Immature natural killer cell (primary cell): ENCODE data around the gene ZFPL1. TPM values are rescaled to one million over a fixed set of nuclear protein-coding genes. Genes with fewer than 3 reads are reported as not detected.

ENCODE experiments used
- DNase-seq, 3 donors: peaks; one replicate each; pipeline ENCODE4 v3.0.0; 2022; ENCODE audit warnings: mixed read lengths in 1 of 3
- H3K27ac Mint-ChIP-seq, 6 donors: one replicate each; pipeline ENCODE4 v1.8.0; 2020; ENCODE audit warnings: mixed read lengths in 6 of 6, mild to moderate bottlenecking in 5 of 6, inconsistent platforms in 4 of 6, moderate library complexity in 3 of 6
- H3K27me3 Mint-ChIP-seq, 3 donors: one replicate each; pipeline ENCODE4 v1.8.0; 2020 to 2021; ENCODE audit warnings: low read depth in 3 of 3, mild to moderate bottlenecking in 3 of 3, mixed read lengths in 3 of 3, moderate library complexity in 3 of 3, inconsistent platforms in 1 of 3
- H3K36me3 Mint-ChIP-seq, 3 donors: one replicate each; pipeline ENCODE4 v1.8.0; 2020; ENCODE audit warnings: mixed read lengths in 3 of 3, inconsistent platforms in 2 of 3, mild to moderate bottlenecking in 2 of 3
- H3K4me1 Mint-ChIP-seq, 2 donors: one replicate each; pipeline ENCODE4 v1.8.0; 2020; ENCODE audit warnings: inconsistent platforms in 2 of 2, mild to moderate bottlenecking in 2 of 2, mixed read lengths in 2 of 2, moderate library complexity in 1 of 2
- H3K4me3 Mint-ChIP-seq, 5 donors: one replicate each; pipeline ENCODE4 v1.8.0; 2020; ENCODE audit warnings: mild to moderate bottlenecking in 5 of 5, mixed read lengths in 5 of 5, inconsistent platforms in 3 of 5, moderate library complexity in 3 of 5
- H3K9me3 Mint-ChIP-seq, 6 donors: one replicate each; pipeline ENCODE4 v1.8.0; 2020; ENCODE audit warnings: mild to moderate bottlenecking in 6 of 6, mixed read lengths in 6 of 6, inconsistent platforms in 4 of 6, moderate library complexity in 3 of 6
- polyA plus RNA-seq, 3 donors: library from polyadenylated mRNA; unstranded; fragments of 300-500 nt; fragmentation: Illumina TruSeq; gene quantifications; one replicate each; pipeline ENCODE4 v1.2.3, GENCODE V29; 2021

ZFPL1 gene
- polyA plus RNA-seq, 3 donors from 2014 or later = 28.3 to 31.2 (median 29.8) TPM

GRCh38 chr11:65053827-65054508 is 30.1 kb upstream of the ZFPL1 start:
- no peak for DNase-seq
- H3K27me3 Mint-ChIP-seq = peaks cover 0 to 4% (median 3%) of the 10 kb centered on the region in 3 donors
- no peaks in the 10 kb centered on the region for H3K4me1 Mint-ChIP-seq
- H3K27ac Mint-ChIP-seq = peak overlapping the region in 2 of 6 donors; percentile 30 to 73
- H3K4me3 Mint-ChIP-seq = no peak overlapping the region
- no peaks in the 10 kb centered on the region for H3K9me3 Mint-ChIP-seq
- H3K36me3 Mint-ChIP-seq = no peaks in the 10 kb centered on the region

GRCh38 chr11:65055538-65055937 is 28.5 kb upstream of the ZFPL1 start:
- Mint-ChIP-seq H3K27me3 (peaks cover 0 to 4% (median 3%) of the 10 kb centered on the region in 3 donors), H3K9me3 (no peaks in the 10 kb centered on the region), H3K27ac (no peak overlapping the region), H3K4me1 (no peaks in the 10 kb centered on the region), H3K36me3 (no peaks in the 10 kb centered on the region), H3K4me3 (no peak overlapping the region)
- no peak for DNase-seq

GRCh38 chr11:65056999-65057398 is 27.0 kb upstream of the ZFPL1 start:
- H3K4me1 Mint-ChIP-seq = no peaks in the 10 kb centered on the region
- H3K36me3 Mint-ChIP-seq = no peaks in the 10 kb centered on the region
- H3K27ac Mint-ChIP-seq = no peak overlapping the region
- H3K4me3 Mint-ChIP-seq = no peak overlapping the region
- no peak for DNase-seq
- no peaks in the 10 kb centered on the region for H3K9me3 Mint-ChIP-seq
- peaks cover 1 to 4% (median 3%) of the 10 kb centered on the region in 3 donors for H3K27me3 Mint-ChIP-seq

- H3K36me3 Mint-ChIP-seq = no peaks in the 10 kb centered on the region
- H3K4me1 Mint-ChIP-seq = no peaks in the 10 kb centered on the region
- DNase-seq = no peak
- H3K27me3 Mint-ChIP-seq = peaks cover 1 to 4% (median 3%) of the 10 kb centered on the region in 3 donors
- no peak overlapping the region for H3K27ac Mint-ChIP-seq
- no peaks in the 10 kb centered on the region for H3K9me3 Mint-ChIP-seq
- no peak overlapping the region for H3K4me3 Mint-ChIP-seq
These were observed 26.5 kb upstream of the ZFPL1 start for GRCh38 chr11:65057526-65057925.

GRCh38 chr11:65058012-65058411 is 26.0 kb upstream of the ZFPL1 start:
- Mint-ChIP-seq H3K36me3 (no peaks in the 10 kb centered on the region), H3K27ac (no peak overlapping the region), H3K4me3 (no peak overlapping the region), H3K27me3 (peaks cover 1 to 5% (median 4%) of the 10 kb centered on the region in 3 donors), H3K9me3 (no peaks in the 10 kb centered on the region), H3K4me1 (no peaks in the 10 kb centered on the region)
- DNase-seq = no peak

GRCh38 chr11:65058419-65059054 is 25.5 kb upstream of the ZFPL1 start, which contains the start of gene NAALADL1:
Gene NAALADL1 (minus strand): TSS chr11:65058553. CDS start chr11:65058521, 32 bp downstream.
- H3K27me3 Mint-ChIP-seq = peaks cover 1 to 5% (median 4%) of the 10 kb centered on the region in 3 donors
- no peaks in the 10 kb centered on the region for H3K36me3 Mint-ChIP-seq
- no peaks in the 10 kb centered on the region for H3K4me1 Mint-ChIP-seq
- DNase-seq = no peak
- no peak within 1 kb of the TSS for H3K27ac Mint-ChIP-seq
- H3K9me3 Mint-ChIP-seq = no peaks in the 10 kb centered on the region
- no peak within 1 kb of the TSS for H3K4me3 Mint-ChIP-seq

- H3K4me1 Mint-ChIP-seq = no peaks in the 10 kb centered on the region
- H3K27me3 Mint-ChIP-seq = peaks cover 0 to 2% (median 1%) of the 10 kb centered on the region in 3 donors
- H3K27ac Mint-ChIP-seq = no peak overlapping the region
- no peak overlapping the region for H3K4me3 Mint-ChIP-seq
- H3K9me3 Mint-ChIP-seq = no peaks in the 10 kb centered on the region
- no peaks in the 10 kb centered on the region for H3K36me3 Mint-ChIP-seq
- DNase-seq = no peak
These were observed 24.5 kb upstream of the ZFPL1 start for GRCh38 chr11:65059523-65059922.

- Mint-ChIP-seq H3K36me3 (no peaks in the 10 kb centered on the region), H3K27ac (no peak overlapping the region), H3K4me3 (no peak overlapping the region), H3K9me3 (no peaks in the 10 kb centered on the region), H3K4me1 (no peaks in the 10 kb centered on the region), H3K27me3 (peaks cover 0 to 2% (median 1%) of the 10 kb centered on the region in 3 donors)
- DNase-seq = no peak
These were observed 23.8 kb upstream of the ZFPL1 start for GRCh38 chr11:65059959-65060824.

- peaks cover 0 to 2% (median 1%) of the 10 kb centered on the region in 3 donors for H3K27me3 Mint-ChIP-seq
- H3K4me3 Mint-ChIP-seq = no peak overlapping the region
- no peak for DNase-seq
- H3K36me3 Mint-ChIP-seq = no peaks in the 10 kb centered on the region
- H3K27ac Mint-ChIP-seq = no peak overlapping the region
- H3K4me1 Mint-ChIP-seq = no peaks in the 10 kb centered on the region
- no peaks in the 10 kb centered on the region for H3K9me3 Mint-ChIP-seq
These were observed 23.1 kb upstream of the ZFPL1 start for GRCh38 chr11:65060913-65061408.

- Mint-ChIP-seq H3K9me3 (no peaks in the 10 kb centered on the region), H3K27ac (no peak overlapping the region), H3K4me3 (no peak overlapping the region), H3K36me3 (no peaks in the 10 kb centered on the region), H3K27me3 (peaks cover 0 to 2% (median 1%) of the 10 kb centered on the region in 3 donors), H3K4me1 (no peaks in the 10 kb centered on the region)
- no peak for DNase-seq
These were observed 20.5 kb upstream of the ZFPL1 start for GRCh38 chr11:65063532-65063931.

- Mint-ChIP-seq H3K27ac (no peak overlapping the region), H3K9me3 (no peaks in the 10 kb centered on the region), H3K4me1 (no peaks in the 10 kb centered on the region), H3K36me3 (no peaks in the 10 kb centered on the region), H3K27me3 (peaks cover 0 to 2% (median 1%) of the 10 kb centered on the region in 3 donors), H3K4me3 (no peak overlapping the region)
- DNase-seq = no peak
These were observed 19.2 kb upstream of the ZFPL1 start for GRCh38 chr11:65064847-65065240.

- Mint-ChIP-seq H3K4me1 (no peaks in the 10 kb centered on the region), H3K27ac (no peak overlapping the region), H3K27me3 (peaks cover 0 to 2% (median 1%) of the 10 kb centered on the region in 3 donors), H3K9me3 (no peaks in the 10 kb centered on the region), H3K4me3 (no peak overlapping the region), H3K36me3 (no peaks in the 10 kb centered on the region)
- no peak for DNase-seq
These were observed 18.2 kb upstream of the ZFPL1 start for GRCh38 chr11:65065851-65066250.

- H3K27ac Mint-ChIP-seq = no peak overlapping the region
- H3K27me3 Mint-ChIP-seq = peaks cover 0 to 2% (median 0%) of the 10 kb centered on the region in 3 donors
- DNase-seq = no peak
- no peaks in the 10 kb centered on the region for H3K4me1 Mint-ChIP-seq
- no peaks in the 10 kb centered on the region for H3K9me3 Mint-ChIP-seq
- H3K36me3 Mint-ChIP-seq = no peaks in the 10 kb centered on the region
- no peak overlapping the region for H3K4me3 Mint-ChIP-seq
These were observed 17.7 kb upstream of the ZFPL1 start for GRCh38 chr11:65066315-65066714.
